GM18909 (cell line): Measurements from ENCODE around the gene PDZRN3.

Source experiments
- ATAC-seq: cut with Tn5 transposase; IDR thresholded peaks from one replicate; pipeline ENCODE4 v1.9.1; 2021; ENCODE audit warnings: mild to moderate bottlenecking; ENCODE audit not compliant: unreplicated experiment, poor library complexity

Gene PDZRN3

GRCh38 chr3:73437828-73438227 is 186.9 kb downstream of the PDZRN3 start:
- ATAC-seq: no peak

GRCh38 chr3:73435055-73435454 is 189.7 kb downstream of the PDZRN3 start:
- no peak for ATAC-seq

GRCh38 chr3:73433687-73434086 is 191.1 kb downstream of the PDZRN3 start:
- ATAC-seq: no peak

- no peak for ATAC-seq
Observed at GRCh38 chr3:73433079-73433478, 191.7 kb downstream of the PDZRN3 start.

- no peak for ATAC-seq
Observed at GRCh38 chr3:73432706-73433032, 192.1 kb downstream of the PDZRN3 start.

GRCh38 chr3:73432023-73432705 is 192.6 kb downstream of the PDZRN3 start:
- ATAC-seq: no peak

- no peak for ATAC-seq
Observed at GRCh38 chr3:73431183-73431900, 193.4 kb downstream of the PDZRN3 start.

GRCh38 chr3:73427048-73427706 is 197.6 kb downstream of the PDZRN3 start:
- ATAC-seq: no peak

GRCh38 chr3:73426606-73427005 is 198.1 kb downstream of the PDZRN3 start:
- ATAC-seq: no peak

- no peak for ATAC-seq
Observed at GRCh38 chr3:73423116-73423515, 201.6 kb downstream of the PDZRN3 start.

- ATAC-seq: no peak
Observed at GRCh38 chr3:73422571-73422970, 202.2 kb downstream of the PDZRN3 start.

GRCh38 chr3:73419942-73420341 is 204.8 kb downstream of the PDZRN3 start:
- ATAC-seq: no peak

GRCh38 chr3:73419179-73419803 is 205.4 kb downstream of the PDZRN3 start:
- ATAC-seq: no peak

GRCh38 chr3:73418681-73419080 is 206.1 kb downstream of the PDZRN3 start:
- no peak for ATAC-seq

GRCh38 chr3:73415118-73415517 is 209.6 kb downstream of the PDZRN3 start:
- ATAC-seq: no peak

- ATAC-seq: no peak
Observed at GRCh38 chr3:73413619-73414018, 211.1 kb downstream of the PDZRN3 start.

- ATAC-seq: no peak
Observed at GRCh38 chr3:73411993-73412392, 212.7 kb downstream of the PDZRN3 start.

- ATAC-seq: no peak
Observed at GRCh38 chr3:73411545-73411944, 213.2 kb downstream of the PDZRN3 start.

- ATAC-seq: no peak
Observed at GRCh38 chr3:73409138-73409763, 215.5 kb downstream of the PDZRN3 start.

- ATAC-seq: no peak
Observed at GRCh38 chr3:73408634-73409033, 216.1 kb downstream of the PDZRN3 start.

- ATAC-seq: no peak
Observed at GRCh38 chr3:73407577-73407976, 217.2 kb downstream of the PDZRN3 start.
